GM21825 (cell line): ENCODE data around the gene RPS15A.
"Not testable (repeated sequence)": the region's sequence is repeated elsewhere in the genome, so short reads cannot be mapped to it uniquely, and the experiment has no call there.

Source experiments
- ATAC-seq: cut with Tn5 transposase; IDR thresholded peaks from one replicate; pipeline ENCODE4 v1.9.1; 2021; ENCODE audit warnings: mild to moderate bottlenecking, moderate library complexity; ENCODE audit not compliant: unreplicated experiment

The RPS15A gene

GRCh38 chr16:18799500-18799899 is 9.4 kb upstream of the RPS15A start:
- no peak for ATAC-seq

GRCh38 chr16:18797746-18798145 is 7.6 kb upstream of the RPS15A start:
- ATAC-seq: no peak

- ATAC-seq: no peak
Observed at GRCh38 chr16:18796377-18796776, 6.2 kb upstream of the RPS15A start.

GRCh38 chr16:18792836-18793433 is 2.8 kb upstream of the RPS15A start:
- ATAC-seq: no peak

DNA sequence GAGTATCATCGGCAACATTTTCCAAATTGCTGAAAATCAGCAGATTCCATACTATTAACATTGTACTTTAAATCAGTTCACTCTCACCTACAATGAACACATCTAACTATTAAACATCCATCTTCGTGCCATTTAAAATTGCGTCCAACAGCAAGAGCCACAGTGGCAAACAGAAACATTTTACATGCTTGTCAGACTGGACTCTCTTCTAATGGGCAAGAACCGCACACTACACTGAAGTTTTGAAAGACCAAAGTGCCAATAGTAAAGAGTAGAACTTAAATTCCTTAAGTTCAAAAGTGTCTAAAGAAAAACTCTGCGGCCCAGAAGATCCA is 652 bp downstream of the RPS15A start:
- ATAC-seq: no peak

DNA sequence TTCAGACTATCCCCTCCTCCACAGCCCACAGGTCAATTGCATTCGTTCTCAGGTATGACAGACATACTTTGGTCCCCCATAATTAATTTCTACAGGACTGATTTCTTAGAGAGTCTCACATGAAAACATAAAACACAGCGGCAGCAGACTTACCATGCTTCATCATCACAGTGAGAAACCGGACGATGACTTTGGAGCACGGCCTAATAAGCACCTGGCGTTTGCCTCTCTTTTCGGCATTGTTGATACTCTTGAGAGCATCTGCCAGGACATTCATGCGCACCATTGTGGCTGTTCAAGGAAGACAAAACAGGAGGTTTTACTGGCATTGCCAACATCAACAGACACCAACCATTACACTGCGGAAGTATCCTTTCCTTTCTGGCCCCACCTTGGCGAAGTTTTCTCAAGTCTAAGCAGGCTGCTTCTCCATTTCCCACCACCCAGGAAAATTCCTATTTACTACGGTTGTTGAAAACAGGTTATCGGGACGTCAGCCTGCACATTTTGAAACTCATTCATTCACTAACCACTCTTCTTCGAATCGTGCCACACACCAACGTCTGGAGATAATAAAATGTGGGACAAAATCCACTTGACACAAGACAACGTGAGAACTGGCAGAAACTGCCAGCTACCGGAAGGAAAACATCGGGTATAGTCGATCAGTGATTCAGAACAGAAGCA is 1.2 kb downstream of the RPS15A start:
- ATAC-seq: no peak

DNA sequence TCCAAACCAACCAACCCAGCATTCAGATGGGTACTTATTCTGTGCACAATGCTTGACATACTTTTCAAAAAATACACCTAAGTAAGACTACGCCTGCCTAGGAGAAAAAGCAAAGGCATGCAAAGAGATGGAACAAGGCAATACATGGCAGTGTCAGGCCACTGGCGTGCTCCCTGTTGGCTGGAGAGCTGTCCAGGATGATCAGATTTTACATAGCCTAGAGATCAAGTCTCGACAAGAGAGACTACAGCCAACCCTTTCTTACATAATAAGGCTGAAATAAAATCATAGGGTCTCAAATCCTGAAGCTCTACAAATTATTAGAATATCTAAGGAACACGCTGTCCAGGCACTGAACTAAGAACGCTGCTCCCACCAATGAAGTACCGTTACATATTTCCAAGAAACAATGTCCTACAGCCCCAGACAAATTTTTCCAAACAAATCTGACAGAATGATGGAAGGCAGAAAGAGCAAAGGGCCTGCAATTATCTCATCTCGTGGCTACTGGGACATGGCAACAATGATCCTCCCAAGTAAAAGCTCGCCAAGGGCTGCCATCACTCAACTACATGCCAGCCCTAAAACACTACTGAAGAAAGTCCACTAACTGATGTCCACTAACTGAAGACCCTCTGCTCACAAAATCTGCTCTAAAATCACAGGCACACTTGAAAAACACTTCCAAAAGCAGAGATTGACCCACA is 5.1 kb downstream of the RPS15A start:
- ATAC-seq: no peak

DNA sequence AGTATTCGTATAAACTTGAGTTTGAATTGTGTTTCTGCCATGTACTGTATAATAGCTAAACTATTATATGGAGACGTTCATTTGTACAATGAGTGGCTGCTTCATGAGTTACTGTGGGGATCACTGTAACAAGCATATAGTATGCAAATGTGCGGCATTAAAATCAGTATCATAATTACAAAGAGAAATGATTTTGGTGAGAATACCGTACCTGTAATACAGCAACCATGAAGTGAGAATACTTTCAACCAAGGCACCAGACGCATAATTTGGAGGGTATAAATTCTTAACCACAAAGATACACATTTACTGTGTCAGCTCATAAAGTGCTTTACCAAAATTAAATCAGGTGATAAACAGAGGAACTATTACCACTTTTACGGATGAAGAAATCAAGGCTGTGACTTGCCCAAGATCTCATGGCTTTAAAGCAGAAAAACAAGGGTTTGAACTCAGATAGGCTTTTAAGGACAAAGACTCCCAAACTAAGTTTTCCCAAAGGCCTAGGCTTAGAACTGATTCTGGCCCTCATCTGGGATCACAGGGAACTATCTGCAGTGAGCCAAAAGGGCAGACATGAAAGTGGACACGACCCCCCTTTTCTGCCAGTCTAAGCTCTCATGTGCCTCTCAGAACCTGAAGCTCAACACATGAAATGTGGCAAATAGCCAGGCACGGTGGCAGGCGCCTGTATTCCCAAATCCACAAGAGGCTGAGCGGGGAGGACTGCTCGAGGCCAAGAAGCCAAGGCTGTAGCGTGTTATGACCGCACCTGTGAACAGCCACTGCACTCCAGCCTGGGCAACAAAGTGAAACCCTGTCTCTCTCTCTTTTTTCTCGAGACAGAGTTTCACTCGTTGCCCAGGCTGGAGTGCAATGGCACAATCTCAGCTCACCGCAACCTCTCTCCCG is 6.4 kb downstream of the RPS15A start:
- no peak for ATAC-seq

- ATAC-seq: no peak
Observed at GRCh38 chr16:18782697-18783429, 7.3 kb downstream of the RPS15A start.

DNA sequence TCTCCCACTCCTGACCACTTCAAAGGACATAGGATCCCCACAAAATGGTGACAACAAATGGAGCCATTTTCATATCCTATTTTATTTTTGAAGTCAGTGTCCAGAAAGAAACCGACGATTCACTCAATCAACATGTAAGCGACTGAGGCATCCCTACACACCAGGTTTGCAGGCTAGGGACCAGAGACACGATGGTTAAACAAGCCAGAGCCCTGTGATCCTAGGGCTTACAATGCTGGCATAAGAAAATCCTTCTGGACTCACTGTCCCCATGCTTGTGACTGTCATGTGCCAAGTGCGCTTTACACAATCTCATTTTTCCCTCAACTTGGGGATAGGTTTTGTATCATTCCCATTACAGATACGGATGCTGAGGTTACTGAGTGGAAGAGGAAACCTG is 8.9 kb downstream of the RPS15A start:
- not testable (repeated sequence) for ATAC-seq

- ATAC-seq: not testable (repeated sequence)
Observed at GRCh38 chr16:18780460-18781026, 9.6 kb downstream of the RPS15A start.

DNA sequence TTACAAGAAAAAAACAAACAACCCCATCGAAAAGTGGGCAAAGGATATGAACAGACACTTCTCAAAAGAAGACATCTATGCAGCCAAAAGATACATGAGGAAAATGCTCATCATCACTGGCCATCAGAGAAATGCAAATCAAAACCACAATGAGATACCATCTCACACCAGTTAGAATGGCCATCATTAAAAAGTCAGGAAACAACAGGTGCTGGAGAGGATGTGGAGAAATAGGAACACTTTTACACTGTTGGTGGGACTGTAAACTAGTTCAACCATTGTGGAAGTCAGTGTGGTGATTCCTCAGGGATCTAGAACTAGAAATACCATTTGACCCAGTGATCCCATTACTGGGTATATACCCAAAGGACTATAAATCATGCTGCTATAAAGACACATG is 12.5 kb downstream of the RPS15A start:
- ATAC-seq: not testable (repeated sequence)

GRCh38 chr16:18776334-18776733 is 13.8 kb downstream of the RPS15A start:
- not testable (repeated sequence) for ATAC-seq

- not testable (repeated sequence) for ATAC-seq
Observed at GRCh38 chr16:18774651-18775050, 15.5 kb downstream of the RPS15A start.

- not testable (repeated sequence) for ATAC-seq
Observed at GRCh38 chr16:18772171-18772570, 18.0 kb downstream of the RPS15A start.

DNA sequence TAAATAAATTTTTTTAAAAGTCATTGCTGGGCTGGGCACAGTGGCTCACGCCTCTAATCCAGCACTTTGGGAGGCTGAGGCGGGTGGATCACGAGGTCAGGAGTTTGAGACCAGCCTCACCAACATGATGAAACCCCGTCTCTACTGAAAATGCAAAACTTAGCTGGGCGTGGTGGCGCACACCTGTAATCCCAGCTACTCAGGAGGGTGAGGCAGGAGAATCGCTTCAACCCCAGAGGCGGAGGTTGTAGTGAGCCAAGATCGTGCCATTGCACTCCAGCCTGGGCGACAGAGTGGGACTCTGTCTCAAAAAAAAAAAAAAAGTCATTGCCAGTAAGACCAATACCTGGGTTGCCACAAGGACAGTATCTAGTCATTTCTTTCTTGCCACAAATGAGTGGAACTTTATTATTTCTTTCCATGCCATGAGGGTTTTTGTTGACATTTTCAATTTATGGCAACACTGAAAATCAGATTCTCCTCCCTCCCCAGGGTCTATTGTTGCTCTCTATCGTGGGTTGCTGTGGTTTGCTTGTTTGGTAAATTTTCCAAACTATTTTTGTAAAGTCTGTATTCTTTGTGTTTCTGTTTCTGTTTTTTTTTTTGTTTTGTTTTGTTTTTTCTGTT is 19.7 kb downstream of the RPS15A start:
- ATAC-seq: not testable (repeated sequence)

GRCh38 chr16:18767217-18767616 is 22.9 kb downstream of the RPS15A start:
- ATAC-seq: not testable (repeated sequence)

DNA sequence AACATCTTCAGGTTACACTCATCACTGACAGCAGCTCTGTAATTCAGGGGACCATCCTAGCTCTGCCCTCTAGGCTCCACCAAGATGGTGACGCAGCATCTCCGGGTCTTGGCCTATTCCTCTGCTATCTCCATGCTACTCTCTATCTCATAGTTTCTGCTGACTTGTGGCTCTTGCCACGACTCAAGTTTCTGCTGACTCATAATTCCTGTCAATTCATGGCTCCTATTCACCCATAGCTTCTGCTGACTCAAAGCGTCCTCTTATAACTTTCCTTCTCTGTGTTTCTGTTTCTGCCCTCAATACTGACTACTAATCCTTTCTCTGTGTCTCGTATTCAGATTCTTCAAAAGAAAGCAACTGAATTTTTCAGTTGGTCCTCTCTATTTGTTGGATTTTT is 27.4 kb downstream of the RPS15A start:
- ATAC-seq: not testable (repeated sequence)

- peak; percentile 53 for ATAC-seq
Observed at GRCh38 chr16:18759598-18760520, 30.3 kb downstream of the RPS15A start.
